Ecto neural progenitor cell (in vitro differentiated cells): ENCODE results near the gene CLEC10A.
A peak's percentile ranks its signal among the peaks of the same experiment; 100 is the strongest.

Source experiments
- DNase-seq: peaks from one replicate; pipeline ENCODE4 v3.0.0-alpha.2; 2018; ENCODE audit warnings: low spot score

CLEC10A gene

DNA sequence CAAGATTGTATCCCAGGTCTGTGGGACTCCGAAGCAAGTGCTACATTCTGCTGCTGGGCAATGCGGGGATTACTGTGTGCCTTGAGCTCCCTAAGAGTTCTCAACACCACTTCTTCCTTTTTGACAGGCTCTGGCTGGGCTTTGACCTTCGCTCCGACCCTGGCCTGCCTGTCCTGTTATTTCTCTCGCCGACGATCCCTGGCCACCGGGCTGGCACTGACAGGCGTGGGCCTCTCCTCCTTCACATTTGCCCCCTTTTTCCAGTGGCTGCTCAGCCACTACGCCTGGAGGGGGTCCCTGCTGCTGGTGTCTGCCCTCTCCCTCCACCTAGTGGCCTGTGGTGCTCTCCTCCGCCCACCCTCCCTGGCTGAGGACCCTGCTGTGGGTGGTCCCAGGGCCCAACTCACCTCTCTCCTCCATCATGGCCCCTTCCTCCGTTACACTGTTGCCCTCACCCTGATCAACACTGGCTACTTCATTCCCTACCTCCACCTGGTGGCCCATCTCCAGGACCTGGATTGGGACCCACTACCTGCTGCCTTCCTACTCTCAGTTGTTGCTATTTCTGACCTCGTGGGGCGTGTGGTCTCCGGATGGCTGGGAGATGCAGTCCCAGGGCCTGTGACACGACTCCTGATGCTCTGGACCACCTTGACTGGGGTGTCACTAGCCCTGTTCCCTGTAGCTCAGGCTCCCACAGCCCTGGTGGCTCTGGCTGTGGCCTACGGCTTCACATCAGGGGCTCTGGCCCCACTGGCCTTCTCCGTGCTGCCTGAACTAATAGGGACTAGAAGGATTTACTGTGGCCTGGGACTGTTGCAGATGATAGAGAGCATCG lies 41.8 kb downstream of the CLEC10A start:
- no peak for DNase-seq

DNA sequence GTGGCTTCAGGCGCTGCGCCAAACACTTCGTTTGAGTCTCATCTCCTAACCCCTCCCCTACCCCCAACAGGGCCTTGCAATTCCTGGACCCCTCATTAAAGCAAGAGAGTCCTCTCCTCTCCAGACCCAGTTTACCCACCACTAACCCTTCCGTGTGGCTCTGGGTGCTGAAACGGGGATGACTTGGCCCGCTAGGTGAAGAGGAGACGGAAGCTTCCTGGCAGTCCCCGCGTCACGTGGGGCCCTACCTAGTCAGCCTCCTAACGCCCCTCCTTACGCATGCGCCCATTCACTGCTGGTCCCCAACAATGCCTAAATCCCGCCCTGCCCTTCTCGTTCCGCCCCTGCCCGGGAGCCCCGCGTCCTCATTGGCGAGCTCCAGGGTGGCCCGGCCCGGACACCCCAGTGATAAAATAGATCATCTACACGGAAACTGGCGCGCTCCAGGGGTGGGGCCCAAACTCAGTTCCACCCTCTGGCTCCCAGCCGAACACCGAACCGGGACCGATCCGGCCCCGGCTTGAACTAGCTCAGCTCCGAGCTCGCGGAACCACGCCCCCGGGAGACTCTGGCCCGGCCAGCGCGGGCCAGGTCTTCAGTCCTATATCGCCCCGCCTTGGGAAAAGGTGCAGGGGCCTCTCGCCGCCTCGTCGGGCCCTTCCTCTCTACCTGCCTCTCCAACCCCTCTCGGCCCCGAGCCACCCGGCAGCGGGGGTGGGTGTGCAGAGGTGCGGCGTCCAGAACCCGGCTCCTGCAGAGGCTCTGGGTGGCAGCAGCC lies 44.3 kb downstream of the CLEC10A start, which contains the start of gene SLC16A13:
Gene SLC16A13, plus strand, starts transcription at position 425 of the 778 bp plus-strand sequence. CDS start 368 bp downstream, outside the sequence.
- DNase-seq: peak; percentile 98

DNA sequence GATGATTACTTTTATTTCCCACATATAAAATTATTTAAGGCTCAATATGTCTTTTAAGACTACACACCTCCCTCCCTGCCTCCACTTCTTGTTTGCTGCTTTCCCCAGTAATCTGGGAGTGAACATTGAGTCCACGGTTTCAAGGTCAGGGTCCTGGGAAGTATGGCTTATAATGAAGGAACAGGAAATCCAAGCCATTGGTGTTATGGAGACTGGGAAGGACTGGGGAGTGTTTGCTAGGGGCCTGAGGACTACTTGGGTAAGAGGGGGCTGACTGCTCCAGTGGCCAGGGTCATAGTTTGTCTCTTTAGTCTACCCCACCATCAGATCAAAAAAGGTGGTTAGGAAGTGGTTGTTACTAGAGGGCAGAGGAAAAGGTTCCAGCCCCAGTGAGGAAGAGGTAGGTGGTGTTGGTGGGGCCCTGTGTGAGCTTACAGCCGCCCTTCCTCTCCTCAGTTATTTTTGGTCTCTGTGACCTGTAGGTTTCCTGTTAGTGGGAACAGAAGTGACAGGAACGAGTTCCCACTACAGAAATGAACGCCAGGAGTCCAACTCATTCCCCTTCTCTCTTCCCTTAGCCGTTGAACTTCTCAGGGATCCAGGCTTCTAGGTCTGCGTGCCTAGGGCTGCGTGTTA lies 45.0 kb downstream of the CLEC10A start:
- no peak for DNase-seq

DNA sequence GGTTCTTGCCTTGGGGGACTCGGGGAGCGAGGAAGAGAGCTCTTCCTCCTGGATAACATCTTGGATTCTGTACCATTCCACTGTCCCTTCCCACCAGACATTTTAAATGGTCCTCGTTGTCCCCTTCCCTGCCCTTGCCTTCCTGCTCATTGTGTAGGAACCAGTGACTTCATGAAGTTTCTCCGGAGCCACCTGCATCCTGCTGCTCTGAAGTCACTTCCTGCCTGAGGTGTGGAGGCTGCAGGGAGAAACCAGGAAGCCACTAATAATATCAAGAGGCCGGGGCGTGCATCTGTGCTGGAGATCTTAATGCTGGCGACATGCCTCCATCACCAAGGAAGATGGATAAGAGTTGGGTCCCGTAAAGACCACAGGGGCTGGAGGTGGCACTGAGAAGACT lies 50.4 kb downstream of the CLEC10A start:
- DNase-seq: no peak

DNA sequence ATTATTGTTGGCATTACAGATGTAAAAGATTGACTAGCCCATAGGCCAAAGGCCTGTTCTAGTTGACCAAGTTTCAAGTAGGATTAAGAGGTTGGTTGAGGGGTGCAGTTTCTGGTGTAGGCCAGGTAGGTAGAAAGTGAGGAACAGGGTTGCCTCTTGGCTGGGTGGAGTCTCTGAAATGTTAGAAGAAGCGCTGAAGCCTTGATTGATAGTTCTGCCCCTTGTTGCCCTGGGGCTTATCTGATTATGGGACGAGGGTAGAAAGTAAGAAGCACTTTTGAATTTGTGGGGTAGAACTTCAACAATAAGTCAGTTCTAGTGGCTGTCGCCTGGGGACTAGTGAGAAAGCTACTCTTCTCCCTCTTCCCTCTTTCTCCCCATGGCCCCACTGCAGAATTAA lies 51.0 kb downstream of the CLEC10A start:
- DNase-seq: no peak

DNA sequence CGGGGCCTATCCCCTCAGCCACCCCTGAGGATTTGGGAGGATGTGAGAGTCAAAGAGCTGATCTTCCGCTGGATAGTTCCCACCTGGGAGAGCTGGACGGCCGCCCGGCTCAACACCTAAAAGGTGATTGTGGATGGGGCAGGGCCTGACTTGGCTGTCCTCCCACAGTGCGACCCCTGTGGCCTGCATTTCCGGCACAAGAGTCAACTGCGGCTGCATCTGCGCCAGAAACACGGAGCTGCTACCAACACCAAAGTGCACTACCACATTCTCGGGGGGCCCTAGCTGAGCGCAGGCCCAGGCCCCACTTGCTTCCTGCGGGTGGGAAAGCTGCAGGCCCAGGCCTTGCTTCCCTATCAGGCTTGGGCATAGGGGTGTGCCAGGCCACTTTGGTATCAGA lies 52.7 kb downstream of the CLEC10A start:
- no peak for DNase-seq

DNA sequence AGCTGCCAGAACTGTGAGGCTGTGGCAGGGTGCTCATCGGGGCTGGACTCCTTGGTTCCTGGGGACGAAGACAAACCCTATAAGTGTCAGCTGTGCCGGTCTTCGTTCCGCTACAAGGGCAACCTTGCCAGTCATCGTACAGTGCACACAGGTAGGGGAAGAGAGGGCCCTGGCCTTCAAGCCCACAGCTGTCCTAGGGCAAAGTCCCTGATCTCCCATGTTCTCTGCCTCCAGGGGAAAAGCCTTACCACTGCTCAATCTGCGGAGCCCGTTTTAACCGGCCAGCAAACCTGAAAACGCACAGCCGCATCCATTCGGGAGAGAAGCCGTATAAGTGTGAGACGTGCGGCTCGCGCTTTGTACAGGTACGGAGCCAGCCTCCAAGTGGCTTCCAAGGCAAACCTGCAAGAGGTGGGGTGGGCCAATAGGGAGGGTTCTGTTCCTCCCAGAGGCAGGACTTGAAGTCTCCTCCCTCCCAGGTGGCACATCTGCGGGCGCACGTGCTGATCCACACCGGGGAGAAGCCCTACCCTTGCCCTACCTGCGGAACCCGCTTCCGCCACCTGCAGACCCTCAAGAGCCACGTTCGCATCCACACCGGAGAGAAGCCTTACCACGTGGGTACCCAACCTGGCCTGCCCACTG lies 53.5 kb downstream of the CLEC10A start:
- DNase-seq: peak; percentile 43

DNA sequence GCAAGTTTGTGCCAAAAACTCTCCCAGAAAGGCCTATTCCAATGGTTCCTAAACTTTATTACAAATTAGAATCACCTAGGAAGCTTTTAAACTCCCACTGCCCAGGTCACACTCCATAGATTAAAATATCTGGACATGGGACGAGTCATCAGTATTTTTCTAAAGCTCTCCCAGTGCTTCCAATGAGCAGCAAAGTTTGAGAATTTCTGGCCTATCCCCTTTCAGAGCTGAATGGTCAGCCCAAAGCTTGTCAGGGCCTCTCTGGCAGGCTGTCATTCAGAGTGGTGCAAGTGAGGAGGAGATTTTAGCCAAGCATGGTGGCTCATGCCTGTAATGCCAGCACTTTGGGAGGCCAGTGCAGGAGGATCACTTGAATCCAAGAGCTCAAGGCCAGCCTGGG lies 54.8 kb downstream of the CLEC10A start:
- no peak for DNase-seq
